ENCODE data around the gene RNF212B.
"Not testable (repeated sequence)": the region's sequence is repeated elsewhere in the genome, so short reads cannot be mapped to it uniquely, and the experiment has no call there.

RNF212B gene

DNA sequence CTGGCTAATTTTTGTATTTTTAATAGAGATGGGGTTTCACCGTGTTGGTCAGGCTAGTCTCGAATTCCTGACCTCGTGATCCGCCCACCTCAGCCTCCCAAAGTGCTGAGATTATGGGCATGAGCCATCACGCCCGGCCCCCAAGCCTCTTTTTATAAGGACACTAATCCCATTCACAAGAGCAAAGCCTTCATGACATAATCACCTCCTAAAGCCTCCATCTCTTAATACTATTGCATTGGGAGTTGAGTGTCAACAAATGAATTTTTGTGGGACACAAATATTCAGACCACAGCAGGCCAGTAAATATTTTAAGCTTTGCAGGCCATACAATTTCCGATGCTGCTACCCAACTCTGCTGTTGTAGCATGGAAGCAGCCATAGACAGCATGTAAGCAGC lies 10.9 kb downstream of the RNF212B start:
- H3K4me3 ChIP-seq (ENCODE audit: low read depth, low read length), result no peak overlapping the region
- DNase-seq (ENCODE audit: low read depth), result no peak
- TF ChIP-seq, protein P1, sequence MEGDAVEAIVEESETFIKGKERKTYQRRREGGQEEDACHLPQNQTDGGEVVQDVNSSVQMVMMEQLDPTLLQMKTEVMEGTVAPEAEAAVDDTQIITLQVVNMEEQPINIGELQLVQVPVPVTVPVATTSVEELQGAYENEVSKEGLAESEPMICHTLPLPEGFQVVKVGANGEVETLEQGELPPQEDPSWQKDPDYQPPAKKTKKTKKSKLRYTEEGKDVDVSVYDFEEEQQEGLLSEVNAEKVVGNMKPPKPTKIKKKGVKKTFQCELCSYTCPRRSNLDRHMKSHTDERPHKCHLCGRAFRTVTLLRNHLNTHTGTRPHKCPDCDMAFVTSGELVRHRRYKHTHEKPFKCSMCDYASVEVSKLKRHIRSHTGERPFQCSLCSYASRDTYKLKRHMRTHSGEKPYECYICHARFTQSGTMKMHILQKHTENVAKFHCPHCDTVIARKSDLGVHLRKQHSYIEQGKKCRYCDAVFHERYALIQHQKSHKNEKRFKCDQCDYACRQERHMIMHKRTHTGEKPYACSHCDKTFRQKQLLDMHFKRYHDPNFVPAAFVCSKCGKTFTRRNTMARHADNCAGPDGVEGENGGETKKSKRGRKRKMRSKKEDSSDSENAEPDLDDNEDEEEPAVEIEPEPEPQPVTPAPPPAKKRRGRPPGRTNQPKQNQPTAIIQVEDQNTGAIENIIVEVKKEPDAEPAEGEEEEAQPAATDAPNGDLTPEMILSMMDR (conservative IDR thresholded peaks at IDR 0.05; ENCODE audit: low read depth, low read length), result no peak

DNA sequence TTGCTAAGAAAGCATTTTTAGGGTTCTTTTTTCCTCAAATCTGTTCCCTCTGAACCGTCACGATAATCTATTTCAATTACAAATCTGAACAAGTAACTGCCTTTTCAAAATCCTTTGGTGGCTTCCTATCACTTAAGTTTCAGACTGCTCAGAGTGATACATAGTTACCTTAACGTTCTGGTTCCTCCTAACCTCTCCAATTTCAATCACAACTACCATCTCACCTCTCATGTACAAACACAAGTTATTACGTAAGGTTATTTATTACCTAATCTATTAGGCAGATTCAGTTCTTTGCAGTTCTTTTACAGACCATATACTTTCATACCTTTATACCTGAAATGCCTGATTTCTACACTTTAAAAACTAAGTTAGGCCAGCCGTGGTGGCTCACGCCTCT lies 12.1 kb downstream of the RNF212B start:
- TF ChIP-seq, protein P1 (conservative IDR thresholded peaks at IDR 0.05; ENCODE audit: low read depth, low read length), result no peak
- no peak overlapping the region for H3K4me3 ChIP-seq (ENCODE audit: low read depth, low read length)
- no peak for DNase-seq (ENCODE audit: low read depth)

DNA sequence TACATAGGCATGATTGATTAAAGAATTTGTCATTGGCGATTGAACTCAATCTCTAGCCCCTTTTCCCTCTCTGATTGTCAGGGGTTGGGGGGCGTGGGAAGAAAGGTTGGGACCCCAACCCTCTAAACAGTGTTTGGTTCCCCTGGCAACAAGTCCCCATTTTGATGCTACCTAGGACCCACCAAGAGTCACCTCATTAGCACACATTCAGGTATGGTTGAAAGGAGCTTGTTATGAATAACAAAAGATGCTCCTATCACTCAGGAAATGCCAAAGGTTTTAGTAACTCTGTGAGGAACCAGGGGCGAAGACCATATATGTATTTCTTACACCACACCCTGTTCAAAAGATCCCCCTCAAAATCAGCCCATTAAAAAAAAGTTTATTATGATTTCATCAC lies 14.3 kb downstream of the RNF212B start:
- no peak for DNase-seq (ENCODE audit: low read depth)
- TF ChIP-seq, protein P1 (conservative IDR thresholded peaks at IDR 0.05; ENCODE audit: low read depth, low read length), result no peak
- H3K4me3 ChIP-seq (ENCODE audit: low read depth, low read length), result no peak overlapping the region

DNA sequence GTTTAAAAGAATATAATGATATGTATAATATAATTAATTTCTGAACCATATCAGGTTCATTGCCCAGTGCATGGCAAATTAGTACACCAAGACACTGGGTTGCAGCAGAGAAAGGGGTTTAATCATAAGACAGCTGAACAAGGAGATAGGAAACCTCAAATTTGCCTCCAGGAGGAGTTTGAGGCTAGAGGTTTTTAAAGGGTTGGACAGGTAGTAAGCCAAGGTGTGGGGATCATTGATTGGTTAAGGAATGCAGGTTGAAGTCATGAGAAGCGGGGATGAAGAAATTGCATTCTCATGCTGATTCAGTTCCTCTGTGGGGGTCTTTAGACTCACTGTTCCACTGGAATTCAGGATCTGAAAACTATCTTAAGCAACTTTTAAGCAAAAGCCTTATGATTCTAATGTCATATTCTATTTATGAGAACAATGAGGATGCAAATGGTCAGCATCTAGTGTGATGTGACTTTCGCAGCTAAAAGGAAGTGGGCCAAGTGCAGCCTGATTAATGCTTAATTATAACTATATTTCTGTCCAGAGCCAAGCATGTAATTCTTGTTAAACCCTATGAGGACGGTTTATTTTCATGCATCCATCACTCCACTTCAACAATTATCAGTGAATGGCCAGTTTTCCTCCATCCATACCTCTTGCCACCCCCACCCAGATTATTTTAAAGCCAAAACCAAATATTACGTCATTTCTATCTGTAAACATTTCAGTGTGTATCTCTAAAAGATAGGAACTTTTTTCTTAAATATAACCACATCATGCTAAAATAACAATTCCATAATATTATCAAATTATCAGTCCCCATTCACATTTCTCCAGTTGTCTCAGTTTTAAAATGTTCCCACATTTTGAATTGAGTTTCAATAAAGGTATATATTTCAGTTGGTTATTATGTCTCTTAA lies 14.9 kb downstream of the RNF212B start:
- no peak for DNase-seq (ENCODE audit: low read depth)
- TF ChIP-seq, protein P1 (conservative IDR thresholded peaks at IDR 0.05; ENCODE audit: low read depth, low read length), result no peak

DNA sequence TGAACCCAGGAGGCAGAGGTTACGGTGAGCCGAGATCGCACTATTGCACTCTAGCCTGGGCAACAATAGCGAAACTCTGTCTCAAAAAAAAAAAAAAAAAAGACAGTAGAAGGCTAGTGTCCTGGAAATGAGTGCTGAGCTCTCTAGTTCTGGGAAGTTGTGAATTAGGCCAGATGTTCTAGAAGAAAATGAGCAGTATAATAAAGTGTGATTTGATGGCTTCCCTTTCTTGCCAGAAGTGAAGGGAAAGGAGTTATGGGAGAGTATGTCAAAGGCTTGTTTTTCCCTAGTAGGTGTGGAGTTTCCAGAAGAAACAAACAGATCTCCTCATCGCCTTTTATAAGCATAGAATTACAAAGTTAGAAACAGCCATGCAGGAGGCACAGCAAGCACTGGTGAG lies 20.5 kb downstream of the RNF212B start:
- TF ChIP-seq, protein P1 (conservative IDR thresholded peaks at IDR 0.05; ENCODE audit: low read depth, low read length), result no peak
- no peak for DNase-seq (ENCODE audit: low read depth)
- H3K4me3 ChIP-seq (ENCODE audit: low read depth, low read length), result no peak overlapping the region

More for the DNA sequence above, 14.9 kb downstream of the RNF212B start:
- H3K4me3 ChIP-seq (ENCODE audit: low read depth, low read length), result no peak overlapping the region

DNA sequence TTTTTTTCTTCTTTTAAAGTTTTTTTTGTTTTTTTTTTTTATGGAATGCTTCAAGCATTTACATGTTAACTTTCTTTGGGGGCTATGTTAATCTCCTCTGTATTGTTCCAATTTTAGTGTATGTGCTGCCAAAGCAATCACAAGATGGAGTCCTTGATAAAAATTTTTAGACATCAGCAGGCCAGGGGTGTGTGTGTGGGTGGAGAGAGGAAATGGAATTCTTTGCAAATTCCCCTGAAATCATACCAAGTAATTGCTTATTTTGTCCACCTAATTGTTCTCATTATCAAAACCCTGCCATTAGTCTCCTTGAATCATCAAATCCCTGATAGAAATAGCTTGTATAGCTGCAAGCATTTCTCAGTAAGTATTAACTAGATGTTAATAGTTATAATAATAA lies 21.7 kb downstream of the RNF212B start:
- no peak overlapping the region for H3K4me3 ChIP-seq (ENCODE audit: low read depth, low read length)
- no peak for DNase-seq (ENCODE audit: low read depth)
- TF ChIP-seq, protein P1 (conservative IDR thresholded peaks at IDR 0.05; ENCODE audit: low read depth, low read length), result no peak

DNA sequence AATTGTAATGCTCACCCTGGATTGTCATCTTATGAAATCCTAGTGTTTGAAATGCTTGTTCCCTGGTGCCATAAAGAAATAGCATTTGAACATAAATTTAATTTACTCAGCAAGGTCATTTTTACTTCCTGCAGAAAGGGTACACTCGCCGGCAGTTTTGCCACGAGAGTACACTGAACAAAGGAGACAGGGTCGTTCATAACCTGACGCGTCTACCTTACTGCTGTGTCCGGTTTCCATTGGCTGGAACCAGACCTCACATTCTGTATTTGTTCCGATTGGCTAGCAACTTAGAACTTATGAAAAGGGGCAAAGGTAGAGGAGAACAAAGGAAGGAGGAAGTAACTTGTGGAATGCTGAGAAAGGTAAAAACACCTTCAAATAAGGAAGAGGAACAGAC lies 23.1 kb downstream of the RNF212B start:
- not testable (repeated sequence) for H3K4me3 ChIP-seq (ENCODE audit: low read depth, low read length); DNase-seq (ENCODE audit: low read depth)
